GM20431 (cell line): ENCODE measurements around the gene NPIPB6.
"Not testable (repeated sequence)": the region's sequence is repeated elsewhere in the genome, so short reads cannot be mapped to it uniquely, and the experiment has no call there.

Experiments used
- in situ Hi-C: fragments of 300-500 bp; cut with MseI, MboI; formaldehyde crosslinking; loops from one replicate; pipeline ENCODE4 v1.15.0; 2020; ENCODE audit warnings: low sequenced_read_pairs; ENCODE audit not compliant: unreplicated experiment

The NPIPB6 gene

GRCh38 chr16:28363408-28363807 is at the start of gene NPIPB6:
TSS of gene NPIPB6 (minus strand) at chr16:28363508. CDS start at chr16:28362822, 686 bp downstream.
- in situ Hi-C loops: not testable (repeated sequence)

- in situ Hi-C loops: not testable (repeated sequence)
These were observed 40.1 kb upstream of the NPIPB6 start, which contains the start of gene EIF3CL for GRCh38 chr16:28403220-28404072. TSS of gene EIF3CL (minus strand) at chr16:28403841. CDS start at chr16:28403618, 223 bp downstream.

DNA sequence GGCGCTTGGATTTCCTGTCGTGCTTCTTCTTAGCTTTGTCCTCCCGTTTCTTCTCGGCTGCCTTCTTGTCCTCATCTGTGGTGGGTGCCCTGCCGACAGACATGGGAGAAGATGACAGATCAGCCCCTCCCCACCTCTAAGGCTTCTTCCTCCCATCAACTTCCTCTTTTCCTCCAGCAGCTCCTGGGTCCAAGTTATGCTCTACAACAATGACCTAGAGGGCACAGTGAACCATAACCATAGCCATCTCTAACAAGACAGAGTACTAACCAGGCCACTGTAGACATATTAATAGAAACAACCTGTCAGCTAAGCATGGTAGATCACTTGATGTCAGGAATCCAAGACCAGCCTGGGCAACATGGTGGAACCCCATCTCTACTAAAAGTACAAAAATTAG is 28.7 kb upstream of the NPIPB6 start:
- in situ Hi-C loops: not testable (repeated sequence)

DNA sequence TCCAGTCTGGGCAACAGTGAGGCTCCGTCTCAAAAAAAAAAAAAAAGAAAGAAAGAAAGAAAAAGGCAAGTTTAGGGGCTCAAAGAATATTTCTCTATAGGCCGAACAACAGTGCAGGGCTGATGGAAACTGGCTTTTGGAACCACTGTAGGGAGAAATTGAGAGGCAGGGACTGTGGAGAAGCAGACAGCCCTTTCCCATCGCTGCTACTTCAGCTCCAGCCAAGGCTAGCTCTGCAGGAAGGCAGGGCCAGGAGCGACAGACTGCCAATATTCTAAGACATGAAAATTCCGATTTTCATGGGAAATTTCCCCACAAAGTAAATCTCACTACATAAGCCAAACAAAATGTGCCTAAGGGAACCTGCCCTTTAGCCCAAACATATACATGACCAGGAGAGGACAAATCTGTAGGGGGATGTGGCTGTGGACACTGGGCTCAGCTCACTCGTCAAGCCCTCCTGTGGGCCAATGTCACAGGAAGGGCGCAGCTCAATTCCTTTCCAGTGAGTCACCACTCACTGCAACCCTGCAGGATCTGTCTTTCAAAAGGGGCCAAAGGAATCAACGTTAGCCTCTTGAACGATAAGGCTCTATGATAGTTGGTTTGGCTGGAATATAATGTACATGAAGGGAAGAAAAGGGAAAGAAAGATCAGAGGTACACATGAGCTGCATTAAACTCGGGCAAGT is 19.0 kb upstream of the NPIPB6 start:
- in situ Hi-C loops: not testable (repeated sequence)

DNA sequence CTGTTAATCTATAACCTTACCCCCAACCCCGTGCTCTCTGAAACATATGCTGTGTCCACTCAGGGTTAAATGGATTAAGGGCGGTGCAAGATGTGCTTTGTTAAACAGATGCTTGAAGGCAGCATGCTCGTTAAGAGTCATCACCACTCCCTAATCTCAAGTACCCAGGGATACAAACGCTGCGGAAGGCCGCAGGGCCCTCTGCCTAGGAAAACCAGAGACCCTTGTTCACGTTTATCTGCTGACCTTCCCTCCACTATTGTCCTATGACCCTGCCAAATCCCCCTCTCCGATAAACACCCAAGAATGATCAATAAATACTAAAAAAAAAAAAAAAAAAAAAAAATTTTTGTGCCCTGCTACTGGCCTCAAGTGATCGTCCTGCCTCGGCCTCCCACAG is 14.5 kb upstream of the NPIPB6 start:
- in situ Hi-C loops: not testable (repeated sequence)

GRCh38 chr16:28377108-28377625 is 13.9 kb upstream of the NPIPB6 start:
- in situ Hi-C loops: not testable (repeated sequence)

- in situ Hi-C loops: not testable (repeated sequence)
These were observed 11.8 kb upstream of the NPIPB6 start for GRCh38 chr16:28375115-28375514.

GRCh38 chr16:28374281-28374680 is 11.0 kb upstream of the NPIPB6 start:
- in situ Hi-C loops: not testable (repeated sequence)

DNA sequence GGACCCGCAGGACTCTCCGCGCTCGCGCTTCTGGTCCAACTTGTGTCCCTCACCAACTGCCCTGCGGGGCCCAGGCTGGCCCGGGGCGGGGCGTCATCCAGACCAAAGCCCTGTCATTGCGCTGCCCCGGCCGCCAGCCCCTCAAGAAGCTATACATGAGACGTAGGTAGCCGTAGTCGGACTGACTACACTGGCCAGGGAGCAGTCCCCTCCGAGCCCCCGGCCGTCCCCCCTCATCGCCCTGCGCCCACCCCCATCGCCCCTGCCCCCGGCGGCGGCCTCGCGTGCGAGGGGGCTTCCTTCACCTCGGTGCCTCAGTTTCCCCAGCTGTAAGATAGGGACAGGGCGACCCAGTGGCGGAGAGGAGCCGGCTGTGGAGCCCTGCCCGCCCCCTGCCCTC is 4.6 kb upstream of the NPIPB6 start:
- in situ Hi-C loops: not testable (repeated sequence)

- in situ Hi-C loops: not testable (repeated sequence)
These were observed 1.2 kb upstream of the NPIPB6 start for GRCh38 chr16:28364268-28365173.

DNA sequence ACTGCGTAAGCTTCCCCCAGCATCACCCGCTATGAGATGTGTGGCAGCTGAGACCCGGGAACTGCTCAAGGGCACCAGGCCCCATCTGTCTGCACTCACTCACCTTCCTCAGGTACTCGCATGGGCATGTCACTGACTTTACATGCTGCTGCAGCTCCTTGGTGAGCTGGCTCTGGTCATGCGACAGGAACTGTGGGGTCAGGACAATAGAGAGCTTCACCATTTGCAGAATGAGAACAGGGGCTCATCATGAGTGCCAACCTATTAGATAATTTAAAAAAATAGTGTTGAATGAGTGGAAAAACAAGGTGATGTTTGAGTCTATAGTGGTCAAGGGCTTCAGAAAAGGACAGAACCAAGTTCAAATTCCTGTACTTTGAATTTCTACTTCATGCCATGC is 708 bp downstream of the NPIPB6 start:
- in situ Hi-C loops: not testable (repeated sequence)

GRCh38 chr16:28338230-28338629 is 25.1 kb downstream of the NPIPB6 start:
- in situ Hi-C loops: not testable (repeated sequence)

GRCh38 chr16:28336940-28337710 is 26.2 kb downstream of the NPIPB6 start:
- in situ Hi-C loops: not testable (repeated sequence)

- in situ Hi-C loops: not testable (repeated sequence)
These were observed 27.6 kb downstream of the NPIPB6 start for GRCh38 chr16:28335678-28336077.

- in situ Hi-C loops: not testable (repeated sequence)
These were observed 30.7 kb downstream of the NPIPB6 start for GRCh38 chr16:28332632-28333031.

DNA sequence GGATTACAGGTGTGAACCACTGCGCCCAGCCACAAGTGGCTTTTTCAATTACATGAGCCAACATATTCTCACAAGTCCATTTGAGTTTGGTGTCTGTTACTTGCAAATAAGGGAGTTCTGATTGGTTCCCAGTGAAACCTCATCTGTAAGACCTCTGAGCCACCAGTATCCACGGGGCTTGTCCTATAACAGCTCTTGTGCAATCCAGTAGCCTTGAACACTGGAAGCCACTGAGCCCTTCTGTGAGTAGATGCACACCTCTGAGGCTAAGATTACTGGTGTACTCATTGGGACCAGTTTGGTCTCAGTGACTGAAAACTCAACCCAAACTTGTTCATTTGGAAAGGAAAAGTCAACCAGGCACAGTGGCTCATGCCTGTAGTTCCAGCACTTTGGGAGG is 32.3 kb downstream of the NPIPB6 start:
- in situ Hi-C loops: not testable (repeated sequence)

DNA sequence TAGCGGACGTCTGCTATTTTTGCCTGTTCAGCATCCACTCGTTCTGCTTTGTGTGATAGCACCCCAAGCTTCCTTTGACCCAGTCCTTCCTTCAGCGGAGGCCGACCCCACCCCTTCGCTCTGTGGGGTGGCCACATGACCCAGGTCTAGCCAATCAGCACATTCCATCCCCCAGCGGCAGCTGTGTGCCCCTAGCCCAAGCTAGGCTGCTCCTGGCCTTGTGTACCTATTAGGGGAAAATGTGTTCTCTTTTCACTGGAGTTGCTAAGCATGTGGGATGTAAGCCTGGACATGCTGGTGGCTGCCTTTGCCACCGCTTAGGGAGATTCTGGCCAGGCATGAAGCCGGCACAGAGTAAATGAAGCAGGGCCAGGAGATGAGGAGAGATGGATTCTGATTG is 33.1 kb downstream of the NPIPB6 start:
- in situ Hi-C loops: not testable (repeated sequence)

GRCh38 chr16:28326881-28327610 is 36.3 kb downstream of the NPIPB6 start:
- in situ Hi-C loops: no loop called here

GRCh38 chr16:28324887-28325279 is 38.4 kb downstream of the NPIPB6 start:
- in situ Hi-C loops: no loop called here
